NCI-H446 treated with DMSO at 0.1 percent for 48 hours (cell line): ENCODE data around the gene LAMA4.

Experiments
- DNase-seq: peaks from one replicate; lab custom pipeline; 2025; lab: John Stamatoyannopoulos, UW

Gene LAMA4

DNA sequence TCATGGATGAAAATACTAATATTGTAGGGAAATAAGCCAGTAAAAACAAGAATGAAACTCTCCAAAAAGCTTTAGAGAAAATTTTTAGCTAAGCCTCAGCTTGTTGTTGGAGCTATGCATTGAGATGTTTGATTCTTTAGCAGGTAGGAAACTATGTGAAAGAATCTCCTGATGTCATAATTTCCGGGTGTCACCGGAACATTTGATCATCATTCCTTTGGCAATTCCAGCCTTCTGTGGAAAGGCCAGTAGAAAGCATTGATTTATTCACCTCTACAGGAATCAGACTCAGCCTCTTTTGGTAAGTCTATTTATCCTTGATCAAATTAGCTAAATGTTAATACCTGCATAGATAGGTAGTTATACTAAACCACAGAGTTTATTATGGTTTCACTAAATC is 157.5 kb downstream of the LAMA4 start:
- DNase-seq = no peak

DNA sequence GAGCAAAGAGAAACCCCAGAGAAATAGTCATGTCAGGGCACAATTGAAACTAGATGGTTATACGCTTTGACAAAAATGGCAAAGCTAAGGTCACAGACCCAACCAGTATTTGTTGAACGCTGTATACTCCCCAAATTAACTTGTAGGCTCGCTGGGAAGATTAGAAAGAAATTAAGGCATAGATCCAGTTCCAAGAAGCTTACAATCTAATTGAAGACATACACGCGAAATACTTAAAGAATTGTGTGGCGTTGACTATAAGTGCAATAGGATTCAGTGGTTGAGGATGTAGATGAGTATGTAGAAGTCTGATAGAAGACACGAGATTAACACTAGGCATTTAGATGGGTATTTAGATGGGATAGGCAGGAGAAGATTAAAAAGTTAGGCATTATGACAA is 166.5 kb downstream of the LAMA4 start:
- no peak for DNase-seq

DNA sequence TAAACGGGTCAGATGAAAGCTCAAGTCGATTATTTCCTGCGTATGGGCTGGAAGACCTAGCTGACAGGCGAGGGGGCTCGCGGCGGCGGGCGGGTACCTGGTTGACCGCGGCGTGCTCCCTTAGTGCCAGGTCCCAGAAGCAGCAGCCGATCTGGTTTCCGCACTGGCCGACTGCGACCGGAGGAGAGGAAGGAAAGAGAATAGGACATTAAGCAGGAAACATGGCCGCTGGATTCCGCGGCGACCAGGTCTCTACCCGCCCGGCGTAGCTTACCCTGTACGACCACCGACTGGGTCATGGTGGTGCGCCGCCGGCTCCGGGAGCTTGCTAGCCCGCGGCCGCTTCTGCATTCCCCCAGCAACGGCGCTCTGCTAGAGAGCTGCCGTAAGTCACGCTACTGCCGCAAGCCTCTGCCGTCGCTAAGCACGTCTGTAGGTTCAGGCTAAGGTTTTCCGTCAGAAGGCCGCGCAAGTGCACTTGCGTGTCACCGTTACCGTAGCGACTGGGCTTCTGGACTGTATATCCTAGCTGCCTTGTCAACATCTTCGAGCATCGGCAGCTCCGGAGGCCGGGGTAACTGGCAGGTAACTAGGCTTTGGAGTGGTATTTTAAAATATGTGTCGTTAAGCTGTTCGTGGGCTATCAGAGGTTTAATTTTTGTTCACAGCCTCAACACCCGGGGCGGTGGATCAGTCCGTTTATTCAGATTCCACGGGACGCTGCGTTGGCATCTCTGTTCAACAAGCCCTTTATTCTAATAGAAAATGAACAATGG is 167.0 kb downstream of the LAMA4 start, which contains the start of the genes FAM229B and TUBE1:
Gene FAM229B, plus strand, starts transcription at position 456 of the 776 bp plus-strand sequence. CDS start 11,693 bp downstream, outside the sequence.
Gene TUBE1, minus strand, starts transcription at position 347 of the 776 bp plus-strand sequence. Its CDS starts 48 bp downstream, at position 299.
- DNase-seq = peak; percentile 94

DNA sequence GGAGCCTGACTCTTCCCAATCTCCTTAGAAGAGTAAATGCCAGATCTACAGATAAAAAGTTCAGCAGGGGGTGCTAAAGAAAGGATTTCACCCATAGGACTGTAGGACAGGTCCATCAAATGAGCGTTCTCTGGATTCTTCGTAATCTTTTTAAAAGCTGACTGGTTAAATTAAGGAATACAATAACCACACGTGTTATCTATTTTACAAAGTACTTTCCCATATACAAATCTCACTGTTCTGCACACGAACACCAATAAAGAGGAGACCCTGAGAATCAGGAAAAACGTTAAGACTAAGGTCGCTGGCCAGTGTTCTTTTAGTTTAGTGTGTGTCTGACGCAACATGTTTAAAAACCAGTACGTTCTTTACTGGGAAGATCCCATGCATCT is 167.6 kb downstream of the LAMA4 start:
- DNase-seq = no peak

DNA sequence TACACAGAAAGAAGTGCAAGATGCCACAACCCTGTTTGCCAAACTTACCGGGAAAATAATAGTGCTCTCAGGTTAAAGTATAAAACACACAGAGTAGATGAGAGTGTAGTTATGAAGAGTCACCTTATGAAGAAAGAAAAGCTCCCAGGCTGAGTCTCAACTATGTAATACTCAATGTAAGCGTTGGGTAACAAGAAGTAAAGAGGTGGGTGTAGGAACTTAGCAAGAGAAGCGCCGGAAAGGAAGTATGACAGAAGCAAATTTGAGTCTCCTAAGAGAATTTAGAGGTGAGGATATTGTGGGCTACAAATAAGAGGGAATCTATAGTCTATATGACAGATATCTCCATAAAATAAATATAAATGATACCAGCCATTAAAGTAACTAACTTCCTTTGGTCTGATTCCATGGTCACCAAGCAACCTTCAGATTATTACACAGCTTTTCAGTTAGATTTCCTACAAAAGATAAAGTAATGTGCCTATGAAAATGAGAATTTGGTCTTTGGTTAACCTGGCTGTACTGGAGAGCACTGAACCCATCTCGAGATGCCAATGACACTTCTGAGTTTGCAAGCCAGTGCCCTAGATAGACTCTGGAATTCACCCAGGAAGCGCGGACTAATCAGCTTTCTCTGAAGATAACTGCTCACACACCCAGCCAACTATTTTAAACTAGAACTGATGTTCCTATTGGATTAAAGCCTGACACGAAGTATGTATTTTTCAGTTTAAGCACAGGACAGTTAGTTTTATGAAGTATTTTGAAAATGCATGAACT is 168.9 kb downstream of the LAMA4 start:
- no peak for DNase-seq

DNA sequence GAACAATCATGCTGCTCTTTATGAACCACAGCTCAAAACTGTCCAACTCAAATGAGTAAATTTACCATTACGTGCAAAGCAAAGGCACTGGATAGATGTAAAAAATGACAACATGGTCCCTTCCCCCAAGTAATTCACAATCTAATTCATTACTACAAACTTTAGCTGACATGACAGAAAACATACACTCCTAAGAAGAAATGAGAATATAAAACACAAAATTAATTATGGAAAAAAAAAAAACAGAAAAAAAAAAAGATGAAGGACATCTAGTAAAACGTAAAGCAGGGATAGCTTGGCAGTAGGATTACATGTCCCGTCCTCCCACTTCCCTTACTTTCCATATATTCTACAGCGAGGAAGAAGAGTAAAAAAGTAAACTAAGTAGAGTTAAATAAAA is 172.8 kb downstream of the LAMA4 start:
- DNase-seq = no peak

DNA sequence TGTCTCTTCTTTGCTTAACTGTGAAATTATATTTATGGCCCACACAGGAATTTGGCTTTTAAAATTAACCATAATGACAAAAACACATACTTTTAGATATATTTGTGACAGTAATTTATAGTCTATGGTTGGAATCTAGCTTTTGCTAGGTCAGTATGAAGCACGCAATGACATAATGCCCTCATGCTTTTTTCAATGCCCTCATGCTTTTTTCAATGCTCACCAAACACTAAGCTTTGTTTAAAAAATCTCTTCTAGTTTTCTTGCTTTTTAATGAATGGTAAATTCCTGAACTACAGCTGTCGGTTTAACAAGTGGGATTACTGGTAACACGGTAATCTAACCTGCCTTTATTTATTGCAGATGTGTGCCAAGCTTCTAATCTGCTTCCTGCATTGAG is 187.8 kb downstream of the LAMA4 start:
- DNase-seq = no peak

DNA sequence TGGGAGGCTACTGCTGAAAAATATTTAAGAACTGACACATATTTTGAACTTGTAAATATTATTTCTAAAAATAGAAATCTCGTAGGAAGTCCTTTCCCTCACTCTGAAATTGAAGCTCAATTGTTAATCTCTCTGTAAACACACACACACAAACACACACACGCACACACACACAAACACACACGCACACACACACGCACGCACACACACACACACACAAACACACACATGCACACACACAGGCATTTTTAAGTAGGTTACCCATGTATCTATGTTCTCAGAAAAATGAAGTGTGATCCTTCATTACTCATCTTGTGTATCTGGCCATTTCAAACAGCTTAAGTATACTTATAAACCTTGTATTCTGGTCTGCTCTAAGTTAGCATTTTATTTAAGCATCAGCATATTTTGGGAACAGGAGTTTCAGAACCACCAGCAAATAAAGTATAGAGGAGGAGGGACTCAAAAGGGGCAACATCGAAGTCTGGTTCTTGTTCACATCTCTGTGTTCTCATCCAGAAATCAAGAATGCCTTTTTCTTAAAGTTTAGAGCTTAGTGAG is 188.9 kb downstream of the LAMA4 start:
- no peak for DNase-seq

DNA sequence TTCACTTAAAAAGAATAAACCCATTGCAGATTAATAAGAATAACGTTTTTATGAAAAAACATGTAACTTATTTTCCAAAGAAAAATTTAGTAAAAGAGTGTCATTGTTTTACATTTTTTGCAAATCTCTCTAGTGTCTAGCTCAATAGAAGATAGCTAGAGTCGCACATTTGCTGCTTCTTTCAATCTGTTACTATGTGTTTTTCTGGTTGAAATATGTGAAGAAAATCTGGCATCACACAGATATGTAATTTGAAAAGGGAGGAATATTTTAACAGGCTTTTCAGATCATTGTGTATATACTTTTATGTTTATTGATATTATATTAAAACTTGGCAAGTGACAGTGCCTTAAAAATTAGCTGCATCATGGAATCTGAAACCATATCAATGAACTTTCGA is 191.4 kb downstream of the LAMA4 start:
- no peak for DNase-seq

DNA sequence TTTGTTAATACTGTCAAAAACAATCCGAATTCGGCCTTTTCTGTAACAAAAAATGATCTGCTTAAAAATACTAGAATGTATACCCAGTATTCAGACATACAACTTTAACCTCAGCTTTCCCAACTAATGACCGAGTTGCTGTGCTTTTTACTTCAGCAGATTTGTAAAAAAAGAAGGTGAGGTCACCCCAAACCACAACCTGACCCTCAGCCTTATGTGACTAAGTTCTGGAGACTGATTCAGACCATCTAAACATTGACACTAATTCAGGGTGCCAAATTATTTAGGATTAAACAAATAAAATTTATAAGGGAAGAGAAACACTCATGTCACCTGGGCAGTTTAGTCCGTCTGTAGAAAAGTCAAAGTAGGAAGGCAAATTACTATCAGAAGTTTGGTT is 192.8 kb downstream of the LAMA4 start:
- no peak for DNase-seq
